Right renal pelvis (tissue), 4 donors: ENCODE measurements around the gene TMEM41A. TPM values are rescaled to one million over a fixed set of nuclear protein-coding genes. Genes with fewer than 3 reads are reported as not detected.
"Not testable (repeated sequence)": the region's sequence is repeated elsewhere in the genome, so short reads cannot be mapped to it uniquely, and the experiment has no call there.

Source experiments
- DNase-seq, 4 donors: peaks; one replicate each; pipeline ENCODE4 v3.0.0-alpha.2; 2013; ENCODE audit warnings: low read depth in 4 of 4, low spot score in 3 of 4, missing footprints in 1 of 4
- polyA plus RNA-seq, 4 donors: library from polyadenylated mRNA; unstranded; fragments of 120-200 nt; gene quantifications; one replicate each; pipeline ENCODE4 v1.2.1, GENCODE V29; 2013; ENCODE audit not compliant: insufficient read length in 4 of 4

TMEM41A gene
- polyA plus RNA-seq, 4 donors: 28.4 to 31.8 (median 29.4) TPM

DNA sequence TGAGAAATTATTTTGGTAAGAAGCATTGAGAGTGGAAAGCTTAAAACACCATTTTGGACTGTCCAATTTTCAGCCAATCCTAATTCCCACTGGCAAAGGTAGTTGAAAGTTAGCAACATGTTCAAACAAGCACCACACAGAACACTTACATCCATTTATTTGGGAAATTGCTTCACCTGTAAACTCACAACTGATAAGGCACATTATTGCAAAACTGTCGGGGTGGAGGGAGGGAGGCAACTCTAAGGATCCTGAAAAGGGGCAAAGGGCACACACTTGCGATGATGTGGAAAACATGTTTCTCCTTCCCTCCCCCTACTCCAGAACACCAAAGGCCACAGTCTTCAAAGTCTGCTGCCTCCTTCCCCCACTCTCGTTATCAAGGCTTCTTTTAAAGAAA lies 9.4 kb downstream of the TMEM41A start:
- DNase-seq: no peak

DNA sequence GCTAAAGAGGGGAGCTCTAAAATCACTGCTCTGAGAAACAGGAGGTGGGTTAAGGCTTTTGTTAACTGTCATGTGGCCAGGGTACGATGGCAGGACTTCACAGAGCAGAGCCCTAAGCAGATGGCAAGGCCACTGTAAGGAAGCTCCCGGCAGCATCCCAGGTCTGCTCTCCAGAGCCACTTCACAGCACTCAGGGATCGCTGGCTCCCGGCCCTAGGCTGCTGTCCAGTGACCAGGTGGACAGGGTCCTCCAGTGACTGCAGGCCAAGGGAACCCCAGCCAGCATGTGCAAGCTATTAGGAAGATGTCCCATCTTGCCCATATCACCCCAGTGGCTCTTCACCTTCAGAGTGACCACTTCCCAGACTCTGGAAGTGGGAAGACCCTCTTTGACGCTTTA lies 10.4 kb downstream of the TMEM41A start:
- DNase-seq: no peak

DNA sequence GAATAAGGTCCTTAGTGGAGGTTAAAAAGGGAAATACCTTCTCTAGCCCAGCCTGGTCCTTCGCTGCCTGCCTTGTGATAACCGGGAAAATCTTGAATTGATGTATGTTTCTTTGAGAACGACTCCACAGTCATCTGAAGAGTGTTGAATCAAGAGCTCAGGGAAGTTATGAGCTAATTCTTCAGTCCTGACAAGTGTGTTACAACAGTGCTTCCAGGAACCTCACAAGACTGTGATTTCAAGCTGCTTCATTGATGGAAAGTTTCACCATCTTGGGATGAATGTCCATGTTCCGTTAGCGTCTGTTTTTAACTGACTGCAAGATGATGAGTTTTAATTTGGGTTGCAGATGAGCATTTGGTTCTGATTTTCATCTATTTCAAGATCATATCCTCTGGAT lies 12.4 kb downstream of the TMEM41A start:
- DNase-seq: no peak

DNA sequence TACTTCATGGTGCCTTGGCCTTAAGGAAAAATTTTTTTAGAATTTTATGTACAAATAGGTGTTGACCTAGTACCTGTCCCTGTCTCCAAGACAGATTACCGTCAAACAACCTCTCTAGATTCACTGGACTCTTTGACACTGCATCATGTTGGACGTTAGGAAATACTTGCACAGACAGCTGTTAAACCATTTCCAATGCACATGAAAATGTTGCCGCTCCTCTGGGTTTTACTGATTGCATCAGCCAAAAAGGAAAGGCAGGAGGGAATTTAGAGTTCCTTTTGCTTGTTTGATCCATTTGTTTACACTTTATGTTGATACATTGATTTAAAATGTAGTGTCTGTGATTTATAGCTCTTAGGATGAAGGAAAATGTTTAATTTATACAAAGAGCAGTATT lies 14.5 kb downstream of the TMEM41A start:
- no peak for DNase-seq

DNA sequence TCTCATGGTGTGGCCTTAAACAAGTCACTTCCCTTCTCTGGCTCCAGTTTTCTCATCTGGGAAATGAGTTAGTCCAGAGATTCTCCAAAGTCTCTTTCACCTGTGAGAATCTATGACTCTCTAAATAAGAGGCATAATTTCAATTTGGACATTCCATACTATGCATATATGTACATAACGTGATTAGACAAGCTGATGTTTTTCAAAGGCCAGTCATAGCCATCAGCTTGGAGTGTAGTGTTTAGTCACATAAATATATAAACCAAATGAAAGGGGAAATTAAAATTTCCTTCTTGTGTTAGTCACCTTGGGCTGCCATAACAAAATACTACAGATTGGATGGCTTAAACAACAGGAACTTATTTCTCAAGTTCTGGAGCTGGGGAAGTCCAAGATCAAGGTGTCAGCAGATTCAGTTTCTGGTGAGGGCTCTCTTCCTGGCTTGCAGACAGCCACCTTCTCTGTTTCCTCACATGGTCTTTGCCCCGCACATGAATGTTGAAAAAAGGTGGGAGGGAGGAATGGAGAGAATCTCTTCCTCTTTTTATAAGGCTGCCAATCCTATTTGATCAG lies 19.4 kb downstream of the TMEM41A start:
- DNase-seq: no peak

DNA sequence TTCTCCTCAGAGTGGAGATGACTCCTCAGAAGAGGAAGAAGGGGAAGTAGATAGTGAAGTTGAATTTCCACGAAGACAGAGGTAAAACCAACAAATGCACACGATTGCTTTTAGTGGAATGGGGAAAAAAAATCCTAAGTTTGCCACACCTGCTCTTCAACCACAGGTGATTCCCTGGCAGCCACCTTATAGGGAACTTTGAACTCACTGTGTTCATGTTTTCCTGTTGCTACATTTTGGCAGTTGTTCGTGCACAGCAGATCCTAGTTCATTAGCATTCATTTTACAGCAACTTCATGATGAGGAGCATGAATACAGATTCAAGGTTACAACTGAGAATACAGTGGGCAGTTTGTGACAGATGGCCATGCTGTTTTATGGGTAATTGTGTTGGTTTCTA lies 21.5 kb downstream of the TMEM41A start:
- DNase-seq: no peak

DNA sequence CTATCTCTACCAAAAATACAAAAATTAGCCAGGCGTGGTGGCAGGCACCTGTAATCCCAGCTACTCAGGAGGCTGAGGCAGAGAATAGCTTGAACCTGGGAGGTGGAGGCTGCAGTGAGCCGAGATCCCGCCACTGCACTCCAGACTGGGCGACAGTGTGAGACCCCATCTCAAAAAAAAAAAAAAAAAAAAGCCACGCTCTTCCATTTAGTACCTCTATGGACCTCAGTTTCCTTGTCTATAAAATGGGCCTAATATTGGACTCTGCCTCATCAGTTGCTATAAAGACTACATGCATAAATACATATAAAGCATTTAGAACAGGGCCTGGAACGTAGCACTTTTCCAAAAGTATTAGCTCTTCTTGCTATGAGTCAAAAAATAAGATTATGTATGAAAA lies 23.9 kb downstream of the TMEM41A start:
- DNase-seq: not testable (repeated sequence)

DNA sequence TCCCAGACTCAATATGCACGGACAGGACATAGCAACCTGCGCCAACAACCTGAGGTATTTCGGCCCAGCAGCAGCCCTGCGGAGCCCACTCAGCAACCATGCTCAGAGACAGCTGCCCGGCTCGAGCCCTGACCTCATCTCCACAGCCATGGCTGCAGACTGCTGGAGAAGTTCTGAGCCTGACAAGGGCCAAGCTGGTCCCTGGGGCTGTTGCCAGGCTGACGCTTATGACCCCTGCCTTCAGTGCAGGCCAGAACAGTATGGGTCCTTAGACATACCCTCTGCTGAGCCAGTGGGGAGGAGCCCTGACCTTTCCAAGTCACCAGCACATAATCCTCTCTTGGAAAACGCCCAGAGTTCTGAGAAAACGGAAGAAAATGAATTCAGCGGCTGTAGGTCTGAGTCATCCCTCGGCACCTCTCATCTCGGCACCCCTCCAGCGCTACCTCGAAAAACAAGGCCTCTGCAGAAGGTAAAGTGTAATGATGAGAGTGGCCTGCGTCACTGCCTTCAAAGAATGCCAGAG lies 25.5 kb downstream of the TMEM41A start:
- DNase-seq: no peak

DNA sequence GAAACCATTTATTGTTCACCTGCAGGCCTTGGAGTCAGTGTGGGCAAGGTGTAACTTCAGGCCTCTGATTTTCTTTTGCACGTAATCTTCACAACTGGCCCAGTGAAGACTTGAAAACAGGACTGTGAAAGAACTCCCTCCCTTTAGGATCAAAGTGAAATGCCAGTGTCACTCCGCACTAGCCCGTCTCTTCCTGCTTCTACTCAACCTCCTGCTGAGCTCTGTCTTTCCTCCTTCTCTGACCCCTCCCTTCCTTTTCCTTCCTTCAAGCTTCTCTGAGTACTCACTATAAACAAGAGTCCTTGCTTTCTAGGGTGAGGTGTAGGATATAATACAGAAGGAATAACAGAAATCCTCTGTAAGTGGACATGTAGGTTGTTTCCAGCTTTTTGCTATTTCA lies 28.5 kb downstream of the TMEM41A start:
- no peak for DNase-seq

DNA sequence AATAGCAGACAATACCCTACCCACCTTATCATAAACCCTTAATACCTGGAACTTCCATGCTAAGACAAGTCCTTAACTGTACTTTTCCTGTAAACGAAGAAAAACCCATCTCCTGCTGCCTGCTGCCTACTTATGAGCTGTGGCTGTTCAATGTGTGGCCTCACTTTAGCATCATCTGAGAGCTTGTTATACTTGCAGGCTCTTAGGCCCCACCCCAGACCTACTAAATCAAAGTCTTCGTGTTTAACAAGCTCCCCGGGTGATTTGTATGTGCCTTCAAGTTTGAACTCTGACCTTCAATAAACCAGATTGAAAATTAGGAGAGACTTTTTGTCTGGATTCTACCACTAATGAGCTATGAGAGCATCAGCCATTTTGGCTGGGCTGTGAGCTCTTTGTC lies 29.3 kb downstream of the TMEM41A start:
- DNase-seq: no peak

DNA sequence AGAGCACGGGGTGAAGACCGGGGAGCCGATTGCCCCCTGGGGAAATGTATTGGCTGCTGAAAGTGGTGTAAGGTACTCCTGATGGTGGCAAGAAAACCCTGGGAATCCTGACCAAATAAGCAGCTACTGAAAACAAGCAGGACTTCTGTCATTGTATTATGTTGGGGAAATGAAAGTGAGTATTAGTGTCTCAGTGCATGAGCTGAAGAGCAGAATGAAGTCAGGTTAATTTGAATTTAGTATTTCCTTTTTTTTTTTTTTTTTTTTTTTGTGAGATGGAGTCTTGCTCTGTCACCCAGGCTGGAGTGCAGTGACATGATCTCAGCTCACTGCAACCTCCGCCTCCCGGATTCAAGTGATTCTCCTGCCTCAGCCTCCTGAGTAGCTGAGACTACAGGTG lies 32.7 kb downstream of the TMEM41A start:
- not testable (repeated sequence) for DNase-seq

DNA sequence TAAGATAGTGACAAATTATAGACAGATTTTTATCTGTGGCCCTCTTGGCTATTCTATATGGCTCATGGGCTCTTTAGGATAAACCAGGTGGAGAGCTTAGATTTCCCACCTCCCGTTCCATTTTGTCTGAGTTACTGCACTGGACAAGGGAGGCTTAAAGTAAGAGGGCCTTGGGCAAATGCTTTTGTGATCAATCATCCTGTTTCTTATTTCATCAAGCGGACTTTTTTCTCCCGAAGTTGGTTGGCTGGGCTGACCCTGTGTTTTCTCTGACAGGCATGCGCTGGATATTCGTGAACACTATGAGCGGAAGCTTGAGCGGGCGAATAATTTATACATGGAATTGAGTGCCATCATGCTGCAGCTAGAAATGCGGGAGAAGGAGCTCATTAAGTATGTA lies 33.4 kb downstream of the TMEM41A start:
- DNase-seq: no peak

DNA sequence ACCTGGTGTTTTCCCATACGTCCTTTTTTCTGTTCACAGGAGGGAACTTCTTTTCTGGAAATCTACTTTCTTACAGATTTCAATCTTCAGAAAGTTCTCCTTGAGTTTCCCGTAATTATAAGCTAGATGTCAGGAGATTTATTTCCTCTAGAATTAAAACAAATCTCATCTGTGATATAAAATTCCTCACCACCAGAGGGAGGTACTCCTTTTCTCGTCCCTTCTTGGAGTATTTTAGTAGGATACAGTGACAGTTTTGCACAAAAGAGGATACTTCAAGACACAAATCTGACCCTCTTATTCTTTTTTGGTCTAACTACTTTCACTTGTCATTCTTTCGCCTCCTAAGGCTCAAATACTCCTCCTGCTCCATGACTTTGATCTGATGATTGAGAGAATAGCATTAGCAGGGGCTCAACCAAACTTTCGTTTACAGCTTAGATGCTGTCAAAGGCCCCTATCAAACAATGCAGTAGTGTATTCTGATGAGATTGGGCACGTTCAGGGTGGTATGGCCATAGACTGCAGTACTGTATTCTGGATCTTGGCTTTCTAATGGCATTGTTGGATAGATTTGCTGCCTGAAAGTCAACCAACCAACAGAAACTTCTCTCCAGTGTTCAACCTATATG lies 38.0 kb downstream of the TMEM41A start:
- no peak for DNase-seq

DNA sequence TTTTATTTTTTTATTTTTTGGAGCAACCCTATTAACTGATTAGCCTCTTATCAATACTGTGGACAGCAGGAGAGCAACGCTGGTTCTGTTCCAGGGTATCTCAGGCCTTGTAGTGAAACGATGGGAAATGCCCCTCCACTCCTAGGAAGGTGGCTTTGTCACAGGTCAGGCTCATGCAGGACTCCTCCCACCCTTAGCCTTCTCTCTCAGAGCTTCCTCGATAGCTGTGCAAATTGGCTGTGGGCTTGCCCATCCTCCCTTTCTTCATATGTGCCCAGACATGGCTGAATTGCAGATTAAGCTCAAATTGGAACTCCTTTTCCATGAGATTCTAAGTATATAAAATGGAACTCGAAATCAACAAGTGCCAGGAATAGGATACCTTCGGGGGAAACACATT lies 38.5 kb downstream of the TMEM41A start:
- no peak for DNase-seq

DNA sequence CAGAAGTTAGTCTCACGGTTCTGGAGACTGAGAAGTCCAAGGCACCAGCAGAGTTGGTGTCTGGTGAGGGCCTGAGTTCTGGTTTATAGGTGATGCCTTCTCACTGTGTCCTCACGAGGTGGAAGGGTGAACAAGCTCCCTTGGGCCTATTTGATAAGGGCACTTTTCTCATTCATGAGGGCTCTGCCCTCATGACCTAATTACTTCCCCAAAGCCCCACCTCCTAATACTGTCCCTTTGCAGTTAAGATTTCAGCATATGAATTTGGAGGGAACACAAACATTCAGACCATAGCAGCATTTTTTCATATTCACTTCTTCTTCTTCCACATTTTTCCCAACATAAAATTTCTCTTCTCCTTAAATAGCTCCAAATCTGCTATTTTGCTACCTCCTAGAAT lies 41.5 kb downstream of the TMEM41A start:
- no peak for DNase-seq

DNA sequence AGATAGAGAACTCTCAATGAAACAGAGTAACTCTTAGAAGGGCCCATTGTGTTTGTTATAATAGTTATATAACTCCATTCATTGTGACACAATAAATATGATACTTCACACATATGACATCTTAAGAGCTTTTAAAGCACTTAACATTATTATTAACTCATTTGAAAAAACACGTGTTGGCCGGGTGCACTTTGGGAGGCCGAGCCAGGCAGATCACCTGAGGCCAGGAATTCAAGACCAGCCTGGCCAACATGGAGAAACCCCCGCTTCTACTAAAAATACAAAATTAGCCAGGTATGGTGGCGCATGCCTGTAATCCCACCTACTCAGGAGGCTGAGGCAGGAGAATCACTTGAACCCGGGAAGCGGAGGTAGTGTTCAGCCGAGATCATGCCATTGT lies 47.4 kb downstream of the TMEM41A start:
- not testable (repeated sequence) for DNase-seq

DNA sequence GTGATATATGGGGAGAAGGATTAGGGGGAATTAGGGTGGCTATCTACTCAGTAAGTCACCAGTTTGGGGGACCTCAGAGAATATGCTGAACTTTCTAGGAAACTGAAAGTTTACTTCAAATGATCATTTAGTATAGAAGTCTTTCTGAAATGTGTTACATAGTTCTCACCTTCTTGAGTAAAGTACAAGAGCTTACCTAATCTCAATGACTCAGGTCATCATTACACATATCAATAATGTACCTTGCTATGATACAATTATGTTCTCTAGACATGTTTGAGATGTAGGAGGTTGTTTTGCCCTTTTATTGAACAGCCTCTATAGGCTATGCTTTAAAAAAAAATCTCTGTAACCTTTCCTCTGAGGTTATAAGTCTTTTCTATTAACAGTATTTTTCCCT lies 50.7 kb downstream of the TMEM41A start:
- no peak for DNase-seq

DNA sequence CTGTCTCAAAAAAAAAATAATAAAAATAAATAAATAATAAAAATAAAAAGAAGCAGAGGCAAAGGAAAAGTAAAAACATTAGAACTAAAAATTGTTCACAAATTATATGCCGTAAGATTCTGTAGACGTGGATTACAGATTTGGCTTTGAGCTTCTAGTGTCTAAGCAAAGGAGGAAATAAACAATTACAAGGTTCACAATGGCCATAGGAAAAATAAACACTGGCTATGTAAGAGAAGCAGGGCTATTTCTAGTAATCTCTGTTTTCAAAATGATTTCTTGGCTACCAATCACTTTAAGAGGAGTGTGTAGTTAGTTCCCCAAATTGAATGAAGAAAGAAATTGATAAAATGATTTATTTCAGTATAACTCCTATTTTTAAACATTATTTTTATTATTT lies 54.5 kb downstream of the TMEM41A start:
- no peak for DNase-seq

DNA sequence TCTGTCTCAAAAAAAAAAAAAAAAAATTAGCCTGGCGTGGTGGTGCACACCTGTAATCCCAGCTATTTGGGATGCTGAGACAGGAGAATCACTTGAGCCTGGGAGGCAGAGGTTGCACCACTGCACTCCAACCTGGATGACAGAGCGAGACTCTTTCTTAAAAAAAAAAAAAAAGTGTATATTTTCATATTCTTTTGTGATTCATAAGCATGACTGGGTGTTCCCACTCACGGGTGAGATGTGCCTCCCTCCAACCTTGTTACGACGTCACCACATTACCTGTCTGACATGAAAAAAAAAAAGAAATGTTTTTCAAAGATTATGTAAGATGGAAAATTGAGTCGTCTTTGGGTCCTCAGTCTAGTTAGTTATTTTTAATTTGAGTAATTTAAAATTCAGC lies 56.8 kb downstream of the TMEM41A start:
- DNase-seq: no peak

DNA sequence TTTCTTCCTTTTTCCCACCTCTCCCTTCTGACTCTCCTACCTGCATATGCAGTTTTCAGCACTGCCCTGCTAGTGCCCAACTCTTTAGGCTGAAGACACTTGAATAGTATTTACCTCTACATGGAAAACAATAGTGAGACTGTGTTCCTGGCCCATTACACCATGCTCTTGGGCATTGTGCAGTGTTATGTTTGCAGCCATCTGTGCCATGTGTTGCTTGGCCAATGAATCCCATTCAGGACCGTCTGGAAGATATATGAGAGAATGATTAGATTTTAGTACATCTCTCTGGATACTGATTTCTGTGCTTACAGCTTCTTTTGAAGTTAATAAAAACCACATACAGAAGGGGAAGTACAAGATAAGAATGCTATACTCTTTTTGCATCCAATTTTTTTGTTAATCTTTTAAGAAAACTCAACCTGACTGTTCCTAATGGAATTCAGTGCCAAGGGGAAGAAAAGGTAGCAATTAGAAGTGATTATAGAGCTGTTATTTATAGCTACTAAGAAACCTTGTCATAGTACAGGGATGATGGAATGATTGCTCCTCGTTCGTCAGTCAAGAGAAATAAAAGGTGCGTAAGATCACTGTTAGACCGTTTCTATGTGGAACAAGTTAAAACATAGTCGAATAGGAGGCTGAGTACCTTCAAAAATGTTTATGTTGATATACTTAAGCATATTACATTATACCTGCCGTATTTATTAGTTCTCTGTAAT lies 58.9 kb downstream of the TMEM41A start:
- no peak for DNase-seq
